GM19193 (cell line): ENCODE measurements around the gene MAML3.

Experiments used
- POLR2A ChIP-seq: IDR thresholded peaks from 4 replicates; pipeline ENCODE4 v1.6.1; 2011; ENCODE audit not compliant: insufficient read depth, insufficient read length; ENCODE audit errors: extremely low read depth

MAML3 gene

GRCh38 chr4:140066031-140066930 is 87.7 kb downstream of the MAML3 start:
- TF ChIP-seq POLR2A = no peak

- no peak for TF ChIP-seq POLR2A
Measured at GRCh38 chr4:140065393-140065792, 88.6 kb downstream of the MAML3 start.

GRCh38 chr4:140061659-140062289 is 92.2 kb downstream of the MAML3 start:
- no peak for TF ChIP-seq POLR2A

GRCh38 chr4:140061194-140061593 is 92.8 kb downstream of the MAML3 start:
- TF ChIP-seq POLR2A = no peak

- no peak for TF ChIP-seq POLR2A
Measured at GRCh38 chr4:140059159-140059558, 94.8 kb downstream of the MAML3 start.

GRCh38 chr4:140057701-140058100 is 96.3 kb downstream of the MAML3 start:
- TF ChIP-seq POLR2A = no peak

GRCh38 chr4:140056015-140056414 is 98.0 kb downstream of the MAML3 start:
- TF ChIP-seq POLR2A = no peak

GRCh38 chr4:140054861-140055260 is 99.1 kb downstream of the MAML3 start:
- TF ChIP-seq POLR2A = no peak

GRCh38 chr4:140053185-140053584 is 100.8 kb downstream of the MAML3 start:
- no peak for TF ChIP-seq POLR2A

GRCh38 chr4:140052050-140052449 is 101.9 kb downstream of the MAML3 start:
- TF ChIP-seq POLR2A = no peak

- TF ChIP-seq POLR2A = no peak
Measured at GRCh38 chr4:140049849-140050637, 103.9 kb downstream of the MAML3 start.

GRCh38 chr4:140049024-140049848 is 104.7 kb downstream of the MAML3 start:
- no peak for TF ChIP-seq POLR2A

- TF ChIP-seq POLR2A = no peak
Measured at GRCh38 chr4:140048419-140048995, 105.5 kb downstream of the MAML3 start.

- TF ChIP-seq POLR2A = no peak
Measured at GRCh38 chr4:140047786-140048185, 106.2 kb downstream of the MAML3 start.

GRCh38 chr4:140047017-140047640 is 106.9 kb downstream of the MAML3 start:
- TF ChIP-seq POLR2A = no peak

GRCh38 chr4:140046543-140046942 is 107.4 kb downstream of the MAML3 start:
- no peak for TF ChIP-seq POLR2A
